ENCODE results near the gene UST. TPM values are rescaled to one million over a fixed set of nuclear protein-coding genes. Genes with fewer than 3 reads are reported as not detected.
"Not testable (repeated sequence)": the region's sequence is repeated elsewhere in the genome, so short reads cannot be mapped to it uniquely, and the experiment has no call there.

UST gene
- total RNA-seq, 2 donors from 2014 or later, result 1.1 to 2.7 TPM

DNA sequence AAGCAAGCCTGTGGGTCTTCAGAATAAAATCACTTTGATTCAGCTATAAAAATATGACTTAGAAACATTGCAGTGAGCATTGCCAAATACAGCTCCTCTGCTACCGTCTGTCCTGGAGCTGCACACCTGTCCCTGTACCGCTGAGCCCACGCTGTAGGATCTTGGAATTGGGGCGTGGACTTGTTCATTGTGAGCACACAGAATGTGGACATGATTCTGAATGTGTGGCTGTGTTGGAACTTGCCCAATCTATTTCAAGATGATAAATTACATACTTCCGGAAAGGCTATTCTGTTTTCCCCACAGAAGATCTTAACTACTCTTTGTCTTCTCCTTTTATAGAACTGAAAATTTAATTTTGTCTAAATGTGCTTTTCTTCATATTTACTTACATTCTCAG, 107.3 kb downstream of the UST start:
- H3K36me3 ChIP-seq, result no peaks in the 10 kb centered on the region
- H3K9me3 ChIP-seq, result no peaks in the 10 kb centered on the region
- H3K4me3 ChIP-seq, result no peak overlapping the region
- intact Hi-C loops (cut with DNase I), result no loop called here
- no peak for DNase-seq
- H3K4me1 ChIP-seq, result no peaks in the 10 kb centered on the region
- H3K9ac ChIP-seq (ENCODE audit: low read depth in 2 of 2, low read length in 2 of 2), result no peak overlapping the region
- H3K27ac ChIP-seq, result no peak overlapping the region
- no peaks in the 10 kb centered on the region for H3K27me3 ChIP-seq
- TF ChIP-seq, protein P1, sequence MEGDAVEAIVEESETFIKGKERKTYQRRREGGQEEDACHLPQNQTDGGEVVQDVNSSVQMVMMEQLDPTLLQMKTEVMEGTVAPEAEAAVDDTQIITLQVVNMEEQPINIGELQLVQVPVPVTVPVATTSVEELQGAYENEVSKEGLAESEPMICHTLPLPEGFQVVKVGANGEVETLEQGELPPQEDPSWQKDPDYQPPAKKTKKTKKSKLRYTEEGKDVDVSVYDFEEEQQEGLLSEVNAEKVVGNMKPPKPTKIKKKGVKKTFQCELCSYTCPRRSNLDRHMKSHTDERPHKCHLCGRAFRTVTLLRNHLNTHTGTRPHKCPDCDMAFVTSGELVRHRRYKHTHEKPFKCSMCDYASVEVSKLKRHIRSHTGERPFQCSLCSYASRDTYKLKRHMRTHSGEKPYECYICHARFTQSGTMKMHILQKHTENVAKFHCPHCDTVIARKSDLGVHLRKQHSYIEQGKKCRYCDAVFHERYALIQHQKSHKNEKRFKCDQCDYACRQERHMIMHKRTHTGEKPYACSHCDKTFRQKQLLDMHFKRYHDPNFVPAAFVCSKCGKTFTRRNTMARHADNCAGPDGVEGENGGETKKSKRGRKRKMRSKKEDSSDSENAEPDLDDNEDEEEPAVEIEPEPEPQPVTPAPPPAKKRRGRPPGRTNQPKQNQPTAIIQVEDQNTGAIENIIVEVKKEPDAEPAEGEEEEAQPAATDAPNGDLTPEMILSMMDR (IDR thresholded peaks at IDR 0.05), result no peak

DNA sequence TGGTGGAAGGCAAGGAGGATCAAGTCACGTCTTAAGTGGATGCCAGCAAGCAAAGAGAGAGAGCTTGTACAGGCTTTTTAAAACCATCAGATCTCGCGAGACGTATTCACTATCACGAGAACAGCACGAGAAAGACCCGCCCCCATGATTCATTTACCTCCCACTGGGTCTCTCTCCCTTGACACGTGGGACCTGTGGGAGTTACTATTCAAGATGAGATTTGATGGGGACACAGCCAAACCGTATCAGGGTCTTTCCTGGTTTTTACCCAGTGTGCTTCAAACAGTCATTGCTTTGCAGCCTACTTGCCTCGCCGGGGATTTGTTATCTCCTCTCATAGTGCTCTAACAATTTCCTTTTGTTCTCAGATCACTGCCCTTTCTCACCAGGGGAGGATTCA, 108.2 kb downstream of the UST start:
- intact Hi-C loops (cut with DNase I), result no loop called here
- H3K27me3 ChIP-seq, result no peaks in the 10 kb centered on the region
- TF ChIP-seq, protein P1 (IDR thresholded peaks at IDR 0.05), result no peak
- no peak overlapping the region for H3K9ac ChIP-seq (ENCODE audit: low read depth in 2 of 2, low read length in 2 of 2)
- no peak overlapping the region for H3K4me3 ChIP-seq
- no peak for DNase-seq
- H3K27ac ChIP-seq, result no peak overlapping the region
- no peaks in the 10 kb centered on the region for H3K4me1 ChIP-seq
- no peaks in the 10 kb centered on the region for H3K36me3 ChIP-seq
- H3K9me3 ChIP-seq, result no peaks in the 10 kb centered on the region

DNA sequence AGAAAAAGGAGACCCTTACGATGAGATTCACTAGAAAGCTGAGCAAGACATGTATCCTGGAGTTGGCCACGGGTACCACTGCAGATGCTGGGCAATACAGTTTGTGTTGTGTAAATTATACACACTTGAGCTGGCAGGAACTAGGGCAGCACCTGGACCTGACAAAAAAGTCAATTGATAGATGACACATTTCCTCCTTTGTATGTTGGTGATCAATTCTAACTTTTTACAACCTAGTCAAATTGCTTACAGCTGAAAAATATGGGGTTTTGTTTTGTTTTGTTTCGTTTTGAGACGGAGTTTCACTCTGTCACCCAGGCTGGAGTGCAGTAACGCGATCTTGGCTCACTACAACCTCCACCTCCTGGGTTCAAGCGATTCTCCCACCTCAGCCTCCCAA, 108.9 kb downstream of the UST start:
- Histone ChIP-seq H3K4me3 (no peak overlapping the region), H3K9me3 (no peaks in the 10 kb centered on the region), H3K4me1 (no peaks in the 10 kb centered on the region), H3K36me3 (no peaks in the 10 kb centered on the region), H3K9ac (ENCODE audit: low read depth in 2 of 2, low read length in 2 of 2) (no peak overlapping the region), H3K27ac (no peak overlapping the region), H3K27me3 (no peaks in the 10 kb centered on the region)
- intact Hi-C loops (cut with DNase I), result no loop called here
- no peak for DNase-seq
- TF ChIP-seq, protein P1 (IDR thresholded peaks at IDR 0.05), result no peak

DNA sequence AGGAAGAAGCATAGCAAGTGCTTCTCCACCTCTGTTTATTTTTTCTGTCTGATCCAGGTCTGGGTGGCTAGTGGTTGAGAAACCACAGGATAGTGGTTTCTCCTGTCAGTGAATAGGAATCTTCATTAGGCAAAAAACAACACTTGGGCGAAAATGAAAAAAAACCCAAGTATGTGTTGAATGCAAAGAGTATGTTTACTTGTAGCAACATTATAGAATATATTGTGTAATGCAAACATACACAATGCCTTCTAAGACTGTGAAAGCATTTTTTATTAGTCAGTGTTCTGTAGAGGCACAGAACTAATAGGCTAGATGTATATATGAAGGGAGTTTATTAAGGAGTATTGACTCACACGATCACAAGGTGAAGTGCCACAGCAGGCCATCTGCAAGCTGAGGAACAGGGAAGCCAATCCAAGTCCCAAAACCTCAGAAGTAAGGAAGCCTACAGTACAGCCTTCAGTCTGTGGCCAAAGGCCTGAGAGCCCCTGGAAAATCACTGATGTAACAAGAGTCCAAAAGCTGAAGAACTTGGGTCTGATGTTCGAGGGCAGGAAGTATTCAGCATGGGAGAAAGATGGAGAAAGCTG, 111.1 kb downstream of the UST start:
- intact Hi-C loops (cut with DNase I), result no loop called here
- H3K9me3 ChIP-seq, result no peaks in the 10 kb centered on the region
- no peaks in the 10 kb centered on the region for H3K36me3 ChIP-seq
- H3K27me3 ChIP-seq, result no peaks in the 10 kb centered on the region
- no peak overlapping the region for H3K9ac ChIP-seq (ENCODE audit: low read depth in 2 of 2, low read length in 2 of 2)
- H3K4me3 ChIP-seq, result no peak overlapping the region
- H3K27ac ChIP-seq, result no peak overlapping the region
- no peak for DNase-seq
- TF ChIP-seq, protein P1 (IDR thresholded peaks at IDR 0.05), result no peak
- no peaks in the 10 kb centered on the region for H3K4me1 ChIP-seq

DNA sequence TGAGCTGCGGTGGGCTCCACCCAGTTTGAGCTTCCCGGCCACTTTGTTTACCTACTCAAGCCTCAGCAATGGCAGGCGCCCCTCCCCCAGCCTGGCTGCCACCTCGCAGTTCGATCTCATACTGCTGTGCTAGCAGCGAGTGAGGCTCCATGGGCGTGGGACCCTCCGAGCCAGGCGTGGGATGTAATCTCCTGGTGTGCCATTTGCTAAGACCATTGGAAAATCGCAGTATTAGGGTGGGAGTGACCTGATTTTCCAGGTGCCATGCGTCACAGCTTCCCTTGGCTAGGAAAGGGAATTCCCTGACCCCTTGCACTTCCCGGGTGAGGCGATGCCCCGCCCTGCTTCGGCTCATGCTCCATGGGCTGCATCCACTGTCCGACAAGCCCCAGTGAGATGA, 117.3 kb downstream of the UST start:
- H3K9me3 ChIP-seq; DNase-seq; H3K9ac ChIP-seq (ENCODE audit: low read depth in 2 of 2, low read length in 2 of 2); H3K36me3 ChIP-seq; H3K27ac ChIP-seq; H3K27me3 ChIP-seq; H3K4me3 ChIP-seq; intact Hi-C loops (cut with DNase I); H3K4me1 ChIP-seq: not testable (repeated sequence)

DNA sequence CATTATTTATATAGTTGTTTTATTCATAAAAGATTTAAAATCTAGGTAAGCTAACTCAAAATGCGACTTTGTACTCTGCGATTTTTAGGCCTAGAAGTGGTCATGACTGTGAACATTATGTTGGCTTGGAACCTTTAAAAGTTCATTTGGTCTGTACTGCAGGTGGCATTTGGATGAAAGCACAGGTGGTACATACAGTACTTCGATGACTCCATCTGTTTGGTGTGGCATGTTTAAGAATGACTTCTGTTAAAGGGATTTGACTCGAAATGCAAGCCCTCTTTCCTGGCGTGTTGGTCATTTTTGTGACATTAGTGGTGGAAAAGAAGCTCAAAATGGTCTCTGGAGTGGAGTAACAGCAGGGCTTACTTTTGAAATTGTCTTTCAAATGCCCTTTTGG, 118.1 kb downstream of the UST start:
- H3K9ac ChIP-seq (ENCODE audit: low read depth in 2 of 2, low read length in 2 of 2), result no peak overlapping the region
- no peaks in the 10 kb centered on the region for H3K4me1 ChIP-seq
- intact Hi-C loops (cut with DNase I), result no loop called here
- H3K27me3 ChIP-seq, result no peaks in the 10 kb centered on the region
- no peak overlapping the region for H3K27ac ChIP-seq
- DNase-seq, result no peak
- TF ChIP-seq, protein P1 (IDR thresholded peaks at IDR 0.05), result no peak
- H3K9me3 ChIP-seq, result no peaks in the 10 kb centered on the region
- H3K36me3 ChIP-seq, result no peaks in the 10 kb centered on the region
- H3K4me3 ChIP-seq, result no peak overlapping the region
